GM18499 (cell line): ENCODE data around the gene C6orf62.
"Not testable (repeated sequence)": the region's sequence is repeated elsewhere in the genome, so short reads cannot be mapped to it uniquely, and the experiment has no call there.

Source experiments
- ATAC-seq: cut with Tn5 transposase; IDR thresholded peaks from one replicate; pipeline ENCODE4 v1.9.1; 2021; ENCODE audit warnings: moderate number of reproducible peaks; ENCODE audit not compliant: insufficient read depth, unreplicated experiment

The C6orf62 gene

GRCh38 chr6:24702720-24703282 is 16.2 kb downstream of the C6orf62 start:
- no peak for ATAC-seq

DNA sequence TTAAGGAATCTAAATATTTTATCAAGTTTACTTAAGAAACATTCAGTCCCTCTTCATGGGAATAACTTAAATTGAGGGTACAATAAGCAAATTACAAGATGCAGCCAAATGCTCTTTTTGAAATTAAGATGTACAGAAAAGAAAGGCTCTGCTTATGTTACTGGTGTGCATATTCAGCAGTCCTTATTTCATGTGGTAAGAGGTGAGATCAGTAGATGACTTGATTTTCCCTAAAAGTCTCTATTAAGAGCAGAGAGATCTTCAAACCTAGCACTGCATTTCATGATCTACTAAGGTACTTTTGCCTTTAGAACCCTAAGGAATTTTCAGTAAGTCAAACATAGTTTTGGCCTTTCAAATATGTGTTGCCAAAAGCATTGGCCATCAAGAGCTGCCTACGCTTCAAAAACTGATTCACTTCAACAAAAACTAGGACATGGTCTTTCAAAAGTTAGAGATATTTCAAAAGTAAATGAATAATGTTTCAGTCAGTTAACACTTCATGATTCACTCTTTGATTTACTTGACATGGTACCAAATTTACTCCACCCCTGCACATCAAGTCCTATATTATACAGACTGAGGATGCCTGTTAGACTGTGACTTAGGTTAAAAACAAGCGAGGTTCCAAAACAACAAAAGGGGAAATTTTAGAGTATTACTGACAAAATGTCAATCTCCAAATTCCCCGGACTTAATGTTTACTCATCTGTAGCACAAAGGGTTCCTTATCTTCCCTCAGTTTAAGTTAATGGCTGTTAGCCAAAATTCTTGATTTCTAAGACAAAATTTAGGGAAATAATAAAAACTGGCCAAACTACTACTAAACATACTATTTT is 19.2 kb downstream of the C6orf62 start:
- no peak for ATAC-seq

DNA sequence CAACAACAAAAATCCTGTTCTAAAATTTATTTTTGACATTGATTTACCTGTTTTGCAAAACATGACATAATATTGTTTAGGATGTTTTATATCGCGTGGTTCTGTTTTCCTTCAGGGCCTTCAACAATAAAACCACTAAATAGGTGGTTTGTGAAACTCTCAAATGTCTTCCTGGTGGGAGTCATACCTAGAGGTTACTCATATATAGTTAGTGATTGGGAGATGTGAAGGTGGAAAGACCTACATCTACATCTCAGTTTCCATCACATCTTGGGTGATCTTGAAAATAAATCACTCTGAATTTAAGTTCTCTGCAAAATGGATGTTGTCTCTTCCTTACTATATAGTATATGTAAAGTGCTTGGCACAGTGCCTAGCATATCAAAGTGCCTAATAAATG is 22.9 kb downstream of the C6orf62 start:
- ATAC-seq, result no peak

DNA sequence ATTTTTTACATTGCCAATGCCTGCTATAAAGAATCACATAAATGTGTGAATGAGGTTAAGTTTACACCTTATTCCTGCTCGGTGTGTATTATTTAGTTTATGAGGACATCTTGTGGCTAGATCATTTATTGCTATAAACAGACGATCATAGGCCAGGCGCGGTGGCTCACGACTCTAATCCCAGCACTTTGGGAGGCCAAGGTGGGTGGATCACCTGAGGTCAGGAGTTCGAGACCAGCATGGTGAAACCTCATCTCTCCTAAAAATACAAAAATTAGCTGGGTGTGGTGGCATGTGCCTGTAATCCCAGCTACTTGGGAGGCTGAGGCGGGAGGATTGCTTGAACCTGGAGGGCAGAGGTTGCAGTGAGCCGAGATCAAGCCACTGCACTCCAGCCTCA is 23.3 kb downstream of the C6orf62 start:
- ATAC-seq, result not testable (repeated sequence)

DNA sequence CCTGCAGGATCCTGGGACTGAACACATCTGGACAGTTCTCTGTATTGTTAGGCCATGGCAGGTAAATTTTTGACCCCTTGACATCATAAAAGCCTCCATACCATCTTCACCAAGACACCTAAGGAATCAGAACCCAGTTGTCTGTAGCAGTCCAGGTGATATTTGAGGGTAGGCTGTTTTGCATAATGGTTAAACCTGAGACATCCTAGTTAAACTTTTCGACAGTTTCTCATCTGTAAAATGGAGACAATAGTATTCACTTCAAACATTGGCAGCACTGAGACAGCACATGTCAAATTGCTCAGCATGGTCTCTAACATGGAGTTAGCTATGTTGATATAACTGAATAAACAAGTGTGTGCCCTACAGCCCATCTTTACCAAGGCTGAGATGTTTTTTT is 24.8 kb downstream of the C6orf62 start:
- no peak for ATAC-seq

DNA sequence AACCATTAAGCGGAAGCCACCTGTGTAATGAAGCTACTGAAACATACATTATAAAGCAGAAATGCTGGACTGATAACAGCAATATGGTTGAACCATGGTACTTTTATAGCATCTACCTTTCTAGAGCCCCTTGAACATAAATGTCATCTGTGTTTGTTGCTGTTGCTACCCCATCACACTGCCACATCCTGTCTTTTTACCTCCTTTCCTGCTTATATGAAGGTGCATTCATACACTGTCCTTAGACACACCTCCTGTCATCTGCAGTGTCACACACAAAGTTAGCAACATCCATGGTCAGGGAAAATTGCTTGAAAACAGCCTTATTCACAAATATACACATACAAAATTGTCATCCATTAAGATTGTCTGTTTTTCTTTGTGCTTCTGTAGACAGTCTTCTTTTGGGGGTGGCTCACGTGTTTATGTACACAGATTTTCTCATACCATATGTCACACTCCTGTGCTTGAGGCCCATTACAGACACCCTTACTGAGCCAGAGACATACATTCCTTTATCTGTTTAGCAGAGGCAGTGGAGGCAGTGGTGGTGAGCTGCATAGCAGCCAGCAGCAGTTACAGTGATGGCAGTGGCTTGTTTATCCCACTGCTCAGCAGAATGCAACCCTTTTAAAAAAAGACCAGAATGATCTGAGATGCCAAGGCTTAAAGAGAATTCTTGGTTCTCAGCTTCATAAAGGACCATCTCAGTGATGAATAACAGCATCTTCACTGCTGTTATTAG is 25.9 kb downstream of the C6orf62 start:
- ATAC-seq, result no peak

DNA sequence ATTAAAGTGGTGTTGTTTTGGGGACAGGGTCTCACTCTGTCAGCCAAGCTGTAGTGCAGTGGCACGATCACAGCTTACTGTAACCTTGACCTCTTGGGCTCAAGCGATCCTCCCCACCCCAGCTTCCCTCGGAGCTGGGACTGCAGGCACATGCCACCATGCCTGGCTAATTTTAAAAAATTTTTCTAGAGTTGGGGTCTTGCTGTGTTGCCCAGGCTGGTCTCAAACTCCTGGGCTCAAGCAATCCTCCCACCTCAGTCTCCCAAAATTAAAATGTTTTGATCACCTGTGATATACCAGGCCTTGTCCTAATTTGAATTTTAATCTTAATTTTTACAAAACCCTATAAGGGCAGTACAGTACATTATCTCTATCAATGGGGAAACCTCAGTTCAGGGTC is 26.5 kb downstream of the C6orf62 start:
- ATAC-seq, result no peak

GRCh38 chr6:24692003-24692402 is 27.0 kb downstream of the C6orf62 start:
- no peak for ATAC-seq

GRCh38 chr6:24691550-24691949 is 27.4 kb downstream of the C6orf62 start:
- ATAC-seq, result no peak

DNA sequence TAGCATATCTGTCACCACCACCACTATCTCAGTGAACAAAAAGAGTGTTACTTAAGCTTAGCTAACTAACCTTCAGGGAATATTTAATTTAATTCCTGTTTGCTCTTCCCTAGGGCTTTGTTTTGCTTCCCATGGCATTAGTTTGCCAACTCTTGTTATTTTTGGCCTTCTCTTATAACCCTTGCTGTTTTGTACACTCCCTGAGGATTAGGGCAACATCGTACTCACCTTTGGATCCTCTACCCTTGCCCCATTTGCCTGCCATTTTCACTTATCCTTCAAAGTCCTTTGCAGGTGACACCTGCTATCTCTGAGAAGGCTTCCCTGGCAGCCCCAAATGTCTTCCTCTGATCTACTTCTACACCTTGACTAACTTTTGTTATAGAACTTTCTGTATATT is 28.4 kb downstream of the C6orf62 start:
- no peak for ATAC-seq

GRCh38 chr6:24689964-24690363 is 29.0 kb downstream of the C6orf62 start:
- no peak for ATAC-seq

- no peak for ATAC-seq
Measured at GRCh38 chr6:24686946-24687345, 32.0 kb downstream of the C6orf62 start.

GRCh38 chr6:24686408-24686807 is 32.5 kb downstream of the C6orf62 start:
- ATAC-seq, result no peak

DNA sequence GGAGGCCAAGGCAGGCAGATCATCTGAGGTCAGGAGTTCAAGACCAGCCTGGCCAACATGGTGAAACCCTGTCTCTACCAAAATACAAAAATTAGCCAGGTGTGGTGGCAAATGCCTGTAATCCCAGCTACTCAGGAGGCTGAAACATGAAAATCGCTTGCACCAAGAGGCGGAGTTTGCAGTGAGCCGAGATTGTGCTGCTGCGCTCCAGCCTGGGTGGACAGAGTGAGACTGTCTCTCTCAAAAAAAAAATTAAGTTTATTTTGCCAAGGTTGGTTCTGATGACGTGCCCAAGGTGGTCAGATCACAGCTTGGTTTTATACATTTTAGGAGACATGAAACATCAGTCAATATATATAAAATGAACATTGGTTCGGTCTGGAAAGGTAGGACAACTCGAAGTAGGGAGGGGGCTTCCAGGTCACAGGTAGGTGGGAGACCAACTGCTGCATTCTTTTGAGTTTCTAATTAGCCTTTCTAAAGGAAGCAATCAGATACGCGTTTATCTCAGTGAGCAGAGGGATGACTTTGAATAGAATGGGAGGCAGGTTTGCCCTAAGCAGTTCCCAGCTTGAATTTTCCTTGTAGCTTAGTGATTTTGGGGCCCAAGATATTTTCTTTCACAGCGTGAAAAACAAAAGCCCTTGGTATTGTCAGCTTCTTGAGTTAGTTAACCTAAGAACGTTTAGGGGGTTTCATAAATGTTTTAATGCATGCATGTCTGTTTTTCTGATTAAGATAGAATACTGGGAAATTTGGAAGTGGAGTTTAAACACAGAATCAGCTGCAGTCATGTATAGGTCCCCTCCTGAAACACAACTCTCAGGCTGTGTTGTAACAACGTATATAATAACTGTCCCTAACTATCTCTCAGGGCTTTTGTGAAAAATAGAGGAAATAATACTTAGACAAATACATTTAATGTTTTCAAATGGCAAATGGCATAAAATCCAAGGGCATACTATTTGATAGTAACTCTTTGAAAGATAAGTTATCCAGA is 35.4 kb downstream of the C6orf62 start:
- no peak for ATAC-seq

GRCh38 chr6:24680582-24680981 is 38.4 kb downstream of the C6orf62 start:
- no peak for ATAC-seq

DNA sequence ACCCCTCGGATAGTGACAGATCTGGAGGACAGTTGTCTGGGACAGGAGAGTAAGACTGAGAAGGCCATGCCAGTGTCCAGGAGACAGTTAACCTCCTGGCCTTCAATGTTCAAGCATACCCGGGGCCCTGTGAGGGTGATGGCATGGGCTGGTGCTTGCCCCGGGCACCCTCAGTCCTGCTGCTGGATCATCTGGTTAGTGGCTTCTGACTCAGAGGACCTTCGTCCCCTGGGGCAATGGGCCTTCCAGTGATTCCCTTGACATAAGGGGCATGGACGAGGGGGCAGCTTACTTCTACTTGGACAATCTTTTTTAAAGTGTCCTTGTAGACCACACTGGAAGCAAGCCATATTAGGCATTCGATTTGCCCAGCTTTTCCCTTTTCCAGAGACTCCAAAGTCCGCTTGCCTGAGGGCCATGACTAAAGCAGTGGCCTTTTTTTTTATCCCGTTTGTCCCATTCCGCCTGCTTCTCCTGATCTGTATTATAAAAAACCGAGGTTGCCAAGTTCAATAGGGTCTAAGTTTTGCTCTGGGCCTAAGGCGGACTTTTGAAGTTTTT is 40.1 kb downstream of the C6orf62 start:
- ATAC-seq, result not testable (repeated sequence)

- ATAC-seq, result no peak
Measured at GRCh38 chr6:24673625-24674024, 45.3 kb downstream of the C6orf62 start.

GRCh38 chr6:24672620-24673182 is 46.3 kb downstream of the C6orf62 start:
- ATAC-seq, result no peak

DNA sequence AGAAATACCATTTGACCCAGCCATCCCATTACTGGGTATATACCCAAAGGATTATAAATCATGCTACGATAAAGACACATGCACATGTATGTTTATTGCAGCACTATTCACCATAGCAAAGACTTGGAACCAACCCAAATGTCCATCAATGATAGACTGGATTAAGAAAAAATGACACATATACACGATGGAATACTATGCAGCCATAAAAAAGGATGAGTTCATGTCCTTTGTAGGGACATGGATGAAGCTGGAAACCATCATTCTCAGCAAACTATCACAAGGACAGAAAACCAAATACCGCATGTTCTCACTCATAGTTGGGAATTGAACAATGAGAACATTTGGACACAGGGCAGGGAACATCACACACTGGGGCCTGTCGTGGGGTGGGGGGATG is 47.9 kb downstream of the C6orf62 start:
- not testable (repeated sequence) for ATAC-seq
